ENCODE data around the gene CD7.

GRCh38 chr17:82318169-82318498, 726 bp upstream of the CD7 start:
- no peak for TF ChIP-seq CTCF (IDR thresholded peaks at IDR 0.05)
- no peak for TF ChIP-seq EP300 (IDR thresholded peaks at IDR 0.05)
- TF ChIP-seq POLR2AphosphoS5 (IDR thresholded peaks at IDR 0.05) = no peak
